ENCODE results near the gene PCBP2.
A peak's percentile ranks its signal among the peaks of the same experiment; 100 is the strongest.
"Not testable (repeated sequence)": the region's sequence is repeated elsewhere in the genome, so short reads cannot be mapped to it uniquely, and the experiment has no call there.

PCBP2 gene

GRCh38 chr12:53451661-53452158 is at the start of gene PCBP2:
PCBP2 (plus strand) TSS chr12:53452102; CDS start chr12:53454801, 2,699 bp downstream.
- Mint-ChIP-seq H3K4me3 (peak within 1 kb of the TSS; percentile 97 to 100 (median 99)), H3K27me3 (ENCODE audit: low read depth) (no peaks in the 10 kb centered on the region), H3K4me1 (peaks cover 26% of the 10 kb centered on the region), H3K9me3 (no peaks in the 10 kb centered on the region), H3K27ac (peak within 1 kb of the TSS; percentile 69 to 98 (median 82)), H3K36me3 (ENCODE audit: low read depth) (peaks cover 48% of the 10 kb centered on the region)
- peak; percentile 85 to 91 (median 91) for TF ChIP-seq CTCF (IDR thresholded peaks at IDR 0.05; ENCODE audit: unreplicated experiment in 3 of 3)

GRCh38 chr12:53402351-53402750 is 49.6 kb upstream of the PCBP2 start:
- peaks cover 48% of the 10 kb centered on the region for H3K36me3 Mint-ChIP-seq (ENCODE audit: low read depth)
- H3K27me3 Mint-ChIP-seq (ENCODE audit: low read depth); H3K9me3 Mint-ChIP-seq; H3K27ac Mint-ChIP-seq; H3K4me1 Mint-ChIP-seq; H3K4me3 Mint-ChIP-seq: not testable (repeated sequence)

GRCh38 chr12:53402871-53403270 is 49.0 kb upstream of the PCBP2 start:
- peaks cover 6% of the 10 kb centered on the region for H3K4me1 Mint-ChIP-seq
- no peak overlapping the region for H3K4me3 Mint-ChIP-seq
- no peaks in the 10 kb centered on the region for H3K27me3 Mint-ChIP-seq (ENCODE audit: low read depth)
- H3K27ac Mint-ChIP-seq = peak overlapping the region; percentile 63 to 96 (median 79)
- H3K36me3 Mint-ChIP-seq (ENCODE audit: low read depth) = peaks cover 48% of the 10 kb centered on the region
- H3K9me3 Mint-ChIP-seq = no peaks in the 10 kb centered on the region
- TF ChIP-seq CTCF (IDR thresholded peaks at IDR 0.05; ENCODE audit: unreplicated experiment in 3 of 3) = no peak

GRCh38 chr12:53410951-53411350 is 41.0 kb upstream of the PCBP2 start:
- H3K36me3 Mint-ChIP-seq (ENCODE audit: low read depth) = peaks cover 53% of the 10 kb centered on the region
- peak overlapping the region in 2 of 3 experiments; percentile 25 to 68 for H3K27ac Mint-ChIP-seq

GRCh38 chr12:53413485-53414204 is 38.3 kb upstream of the PCBP2 start:
- Mint-ChIP-seq H3K27ac (peak overlapping the region; percentile 45 to 97 (median 56)), H3K36me3 (ENCODE audit: low read depth) (peaks cover 43% of the 10 kb centered on the region), H3K27me3 (ENCODE audit: low read depth) (no peaks in the 10 kb centered on the region), H3K4me1 (peaks cover 54% of the 10 kb centered on the region), H3K9me3 (no peaks in the 10 kb centered on the region), H3K4me3 (no peak overlapping the region)
- no peak for TF ChIP-seq CTCF (IDR thresholded peaks at IDR 0.05; ENCODE audit: unreplicated experiment in 3 of 3)

More at GRCh38 chr12:53410951-53411350, 41.0 kb upstream of the PCBP2 start:
- no peak for TF ChIP-seq CTCF (IDR thresholded peaks at IDR 0.05; ENCODE audit: unreplicated experiment in 3 of 3)
- no peaks in the 10 kb centered on the region for H3K27me3 Mint-ChIP-seq (ENCODE audit: low read depth)
- H3K9me3 Mint-ChIP-seq = no peaks in the 10 kb centered on the region
- H3K4me1 Mint-ChIP-seq = peaks cover 47% of the 10 kb centered on the region
- no peak overlapping the region for H3K4me3 Mint-ChIP-seq

GRCh38 chr12:53414756-53415417 is 37.0 kb upstream of the PCBP2 start:
- TF ChIP-seq CTCF (IDR thresholded peaks at IDR 0.05; ENCODE audit: unreplicated experiment in 3 of 3) = no peak
- no peaks in the 10 kb centered on the region for H3K9me3 Mint-ChIP-seq
- peak overlapping the region; percentile 94 to 97 (median 95) for H3K27ac Mint-ChIP-seq
- no peaks in the 10 kb centered on the region for H3K27me3 Mint-ChIP-seq (ENCODE audit: low read depth)
- H3K36me3 Mint-ChIP-seq (ENCODE audit: low read depth) = peaks cover 34% of the 10 kb centered on the region
- peaks cover 63% of the 10 kb centered on the region for H3K4me1 Mint-ChIP-seq
- peak overlapping the region; percentile 6 to 28 (median 14) for H3K4me3 Mint-ChIP-seq

GRCh38 chr12:53415752-53416389 is 36.0 kb upstream of the PCBP2 start:
- H3K36me3 Mint-ChIP-seq (ENCODE audit: low read depth) = peaks cover 26% of the 10 kb centered on the region
- not testable (repeated sequence) for H3K27me3 Mint-ChIP-seq (ENCODE audit: low read depth); H3K9me3 Mint-ChIP-seq
- peak overlapping the region; percentile 94 to 97 (median 95) for H3K27ac Mint-ChIP-seq
- peak overlapping the region in 2 of 3 experiments; percentile 28 to 51 for H3K4me3 Mint-ChIP-seq
- peaks cover 67% of the 10 kb centered on the region for H3K4me1 Mint-ChIP-seq

- Mint-ChIP-seq H3K4me1 (peaks cover 63% of the 10 kb centered on the region), H3K36me3 (ENCODE audit: low read depth) (peaks cover 11% of the 10 kb centered on the region), H3K27ac (peak overlapping the region in 1 of 3 experiments; percentile 32)
- not testable (repeated sequence) for H3K27me3 Mint-ChIP-seq (ENCODE audit: low read depth); H3K4me3 Mint-ChIP-seq; H3K9me3 Mint-ChIP-seq
These were observed 34.5 kb upstream of the PCBP2 start for GRCh38 chr12:53417291-53417816.

All from nephron (organoid).